Hepatocyte (in vitro differentiated cells): Measurements from ENCODE around the gene SIGLEC7. TPM values are rescaled to one million over a fixed set of nuclear protein-coding genes. Genes with fewer than 3 reads are reported as not detected.

Source experiments
- DNase-seq: peaks from one replicate; pipeline ENCODE4 v3.0.0-alpha.2; 2016; ENCODE audit warnings: low spot score
- H2AFZ ChIP-seq: fragments of 200-600 bp; sonication (generic); 2 replicates; pipeline ENCODE4 v1.6.0; 2016; ENCODE audit warnings: antibody characterized with exemption, mild to moderate bottlenecking
- H3K27ac ChIP-seq: fragments of 200-600 bp; sonication (generic); 2 replicates; pipeline ENCODE4 v1.5.1; 2016; ENCODE audit warnings: mild to moderate bottlenecking
- H3K27me3 ChIP-seq: fragments of 200-600 bp; sonication (generic); 2 replicates; pipeline ENCODE4 v1.6.1; 2016
- H3K36me3 ChIP-seq: fragments of 200-600 bp; sonication (generic); replicated peaks from 2 replicates; pipeline ENCODE4 v1.5.1; 2016; ENCODE audit warnings: low read depth; ENCODE audit not compliant: insufficient read depth
- H3K4me1 ChIP-seq: fragments of 200-600 bp; sonication (generic); 2 replicates; pipeline ENCODE4 v1.5.1; 2016; ENCODE audit warnings: mild to moderate bottlenecking, moderate library complexity; ENCODE audit not compliant: insufficient read depth
- H3K4me2 ChIP-seq: fragments of 200-600 bp; sonication (generic); 2 replicates; pipeline ENCODE4 v1.6.0; 2016
- H3K4me3 ChIP-seq: fragments of 200-600 bp; sonication (generic); 2 replicates; pipeline ENCODE4 v1.5.1; 2016; ENCODE audit warnings: mild to moderate bottlenecking
- H3K79me2 ChIP-seq: fragments of 200-600 bp; sonication (generic); 2 replicates; pipeline ENCODE4 v1.6.0; 2017; ENCODE audit warnings: mild to moderate bottlenecking
- H3K9me2 ChIP-seq: fragments of 200-600 bp; sonication (generic); replicated peaks from 2 replicates; pipeline ENCODE4 v1.6.0; 2017; ENCODE audit warnings: mild to moderate bottlenecking; ENCODE audit not compliant: insufficient read depth
- H3K9me3 ChIP-seq: fragments of 200-600 bp; sonication (generic); 2 replicates; pipeline ENCODE4 v1.5.1; 2016; ENCODE audit warnings: low read depth, mild to moderate bottlenecking
- H4K20me1 ChIP-seq: fragments of 200-600 bp; sonication (generic); 2 replicates; pipeline ENCODE4 v1.6.0; 2016; ENCODE audit warnings: mild to moderate bottlenecking; ENCODE audit not compliant: insufficient read depth, poor library complexity, severe bottlenecking
- CTCF ChIP-seq: fragments of 200-600 bp; sonication (generic); IDR thresholded peaks from 2 replicates; pipeline ENCODE4 v1.5.1; 2016; ENCODE audit warnings: antibody characterized with exemption, mild to moderate bottlenecking; ENCODE audit not compliant: poor library complexity
- EZH2 ChIP-seq: fragments of 200-600 bp; sonication (generic); IDR thresholded peaks from 2 replicates; pipeline ENCODE4 v1.6.1; 2016; ENCODE audit warnings: antibody characterized with exemption, mild to moderate bottlenecking, borderline replicate concordance
- EZH2phosphoT487 ChIP-seq: fragments of 200-600 bp; sonication (generic); IDR thresholded peaks from one replicate; pipeline ENCODE4 v1.6.1; 2018; ENCODE audit warnings: antibody characterized with exemption, mild to moderate bottlenecking, low read depth, moderate library complexity; ENCODE audit not compliant: unreplicated experiment, severe bottlenecking
- WGBS: methylation state at CpG from one replicate; pipeline ENCODE4 v1.1.6; 2016; ENCODE audit warnings: low lambda C conversion rate; ENCODE audit errors: missing lambda C conversion rate; 5-methylcytosine and 5-hydroxymethylcytosine counted together
- polyA plus RNA-seq: library from polyadenylated mRNA; unstranded; fragments of >200 nt; fragmentation: Nextera tagmentation; extraction: Ambion mirVana; gene quantifications from 2 replicates; pipeline ENCODE4 v1.2.1, GENCODE V29; 2016
- total RNA-seq: library from RNA; depleted of rRNA; stranded (reverse); fragments of >200 nt; gene quantifications from 2 replicates; pipeline ENCODE4 v1.2.3, GENCODE V29; 2014

The SIGLEC7 gene
- total and polyA plus RNA-seq, 2 experiments from 2014 or later, result 0.24 to 0.53 TPM

DNA sequence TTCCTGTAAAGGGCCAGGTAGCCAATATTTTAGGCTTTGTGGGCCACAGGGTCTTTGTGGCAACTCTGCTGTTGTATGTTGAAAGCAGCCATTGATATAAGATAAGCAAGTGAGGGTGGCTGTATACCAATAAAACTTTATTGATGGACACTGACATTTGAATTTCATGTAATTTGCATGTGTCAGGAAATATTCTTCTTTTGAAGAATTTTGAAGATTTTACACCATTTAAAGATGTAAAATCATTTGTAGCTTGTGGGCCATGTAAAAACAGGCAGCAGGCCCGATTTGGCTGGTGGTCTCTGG is 31.5 kb upstream of the SIGLEC7 start:
- WGBS, result 77% methylated on average over 1 of the region's 1 CpG
- H3K36me3 ChIP-seq, result no peaks in the 10 kb centered on the region
- H3K9me3 ChIP-seq, result no peaks in the 10 kb centered on the region
- no peak for TF ChIP-seq CTCF
- no peak for TF ChIP-seq EZH2phosphoT487
- TF ChIP-seq EZH2, result no peak
- peaks cover 17% of the 10 kb centered on the region for H3K79me2 ChIP-seq
- no peak overlapping the region for H3K27ac ChIP-seq
- DNase-seq, result no peak
- no peak overlapping the region for H2AFZ ChIP-seq
- no peaks in the 10 kb centered on the region for H3K9me2 ChIP-seq
- H3K4me1 ChIP-seq, result peaks cover 7% of the 10 kb centered on the region
- no peak overlapping the region for H3K4me3 ChIP-seq
- H3K4me2 ChIP-seq, result no peak overlapping the region
- no peaks in the 10 kb centered on the region for H4K20me1 ChIP-seq
- peaks cover 9% of the 10 kb centered on the region for H3K27me3 ChIP-seq

DNA sequence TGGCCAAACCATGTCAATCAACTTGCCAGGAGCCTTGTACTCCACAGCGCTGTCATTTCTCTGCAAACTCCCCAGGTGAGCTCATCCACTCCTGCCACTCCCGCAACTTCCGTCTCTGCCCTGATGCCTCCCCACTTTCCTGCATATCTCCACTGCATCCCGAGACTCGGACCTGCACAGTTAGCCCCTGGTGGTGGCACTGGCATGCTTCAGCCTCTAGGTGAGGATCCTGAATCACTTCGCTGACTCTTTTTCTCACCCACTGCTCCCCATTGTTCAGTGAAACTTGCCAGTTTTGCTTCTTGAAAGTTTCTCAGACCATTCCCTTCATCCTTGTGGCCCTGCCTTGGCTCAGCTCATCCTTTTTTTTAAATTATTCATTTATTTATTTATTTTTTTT is 30.5 kb upstream of the SIGLEC7 start:
- Histone ChIP-seq H3K79me2 (peaks cover 11% of the 10 kb centered on the region), H3K4me2 (no peak overlapping the region), H3K27ac (no peak overlapping the region), H3K27me3 (peaks cover 9% of the 10 kb centered on the region), H2AFZ (no peak overlapping the region), H4K20me1 (no peaks in the 10 kb centered on the region), H3K9me2 (no peaks in the 10 kb centered on the region), H3K9me3 (no peaks in the 10 kb centered on the region), H3K4me3 (no peak overlapping the region), H3K36me3 (no peaks in the 10 kb centered on the region), H3K4me1 (peaks cover 7% of the 10 kb centered on the region)
- WGBS, result 40% methylated on average over 6 of the region's 6 CpGs
- no peak for DNase-seq
- no peak for TF ChIP-seq EZH2
- TF ChIP-seq CTCF, result no peak

- Histone ChIP-seq H3K4me1 (no peaks in the 10 kb centered on the region), H3K4me2 (no peak overlapping the region), H3K79me2 (no peaks in the 10 kb centered on the region), H3K27ac (no peak overlapping the region), H3K36me3 (no peaks in the 10 kb centered on the region), H4K20me1 (no peaks in the 10 kb centered on the region), H3K4me3 (no peak overlapping the region), H3K9me2 (no peaks in the 10 kb centered on the region), H2AFZ (no peak overlapping the region), H3K27me3 (peaks cover 9% of the 10 kb centered on the region), H3K9me3 (no peaks in the 10 kb centered on the region)
- DNase-seq, result no peak
- WGBS, result 80% methylated on average over 6 of the region's 6 CpGs
- TF ChIP-seq EZH2phosphoT487 (no peak), CTCF (no peak), EZH2 (no peak)
These were observed 27.9 kb upstream of the SIGLEC7 start for GRCh38 chr19:51114087-51114729.
